ENCODE measurements around the gene ATP11A.
"Not testable (repeated sequence)": the region's sequence is repeated elsewhere in the genome, so short reads cannot be mapped to it uniquely, and the experiment has no call there.

The ATP11A gene

GRCh38 chr13:112793545-112794445 lies 104.0 kb downstream of the ATP11A start:
- Histone ChIP-seq H3K9me3 (ENCODE audit: control insufficient read depth, low read length) (no peaks in the 10 kb centered on the region), H3K27me3 (replicated peaks; ENCODE audit: control insufficient read depth, insufficient read depth, low read length, poor library complexity, severe bottlenecking) (no peaks in the 10 kb centered on the region), H3K4me3 (ENCODE audit: insufficient read depth, low read depth, low read length, poor library complexity, severe bottlenecking) (no peak overlapping the region), H3K27ac (ENCODE audit: insufficient read depth, low read length, poor library complexity, severe bottlenecking) (no peak overlapping the region), H3K36me3 (ENCODE audit: control insufficient read depth, insufficient read depth, low read length) (peaks cover 8% of the 10 kb centered on the region), H3K4me1 (ENCODE audit: control insufficient read depth, insufficient read depth, low read length, poor library complexity, severe bottlenecking) (no peaks in the 10 kb centered on the region)
- no peak for DNase-seq

- Histone ChIP-seq H3K4me1 (ENCODE audit: control insufficient read depth, insufficient read depth, low read length, poor library complexity, severe bottlenecking) (no peaks in the 10 kb centered on the region), H3K4me3 (ENCODE audit: insufficient read depth, low read depth, low read length, poor library complexity, severe bottlenecking) (no peak overlapping the region)
Measured at GRCh38 chr13:112795277-112795676, 105.4 kb downstream of the ATP11A start.

GRCh38 chr13:112796190-112796915 lies 106.5 kb downstream of the ATP11A start:
- no peaks in the 10 kb centered on the region for H3K36me3 ChIP-seq (ENCODE audit: control insufficient read depth, insufficient read depth, low read length)
- no peaks in the 10 kb centered on the region for H3K9me3 ChIP-seq (ENCODE audit: control insufficient read depth, low read length)
- H3K4me1 ChIP-seq (ENCODE audit: control insufficient read depth, insufficient read depth, low read length, poor library complexity, severe bottlenecking): no peaks in the 10 kb centered on the region
- no peak overlapping the region for H3K27ac ChIP-seq (ENCODE audit: insufficient read depth, low read length, poor library complexity, severe bottlenecking)
- H3K27me3 ChIP-seq (replicated peaks; ENCODE audit: control insufficient read depth, insufficient read depth, low read length, poor library complexity, severe bottlenecking): no peaks in the 10 kb centered on the region
- no peak for DNase-seq
- H3K4me3 ChIP-seq (ENCODE audit: insufficient read depth, low read depth, low read length, poor library complexity, severe bottlenecking): no peak overlapping the region

More at GRCh38 chr13:112795277-112795676, 105.4 kb downstream of the ATP11A start:
- Histone ChIP-seq H3K9me3 (ENCODE audit: control insufficient read depth, low read length) (no peaks in the 10 kb centered on the region), H3K36me3 (ENCODE audit: control insufficient read depth, insufficient read depth, low read length) (no peaks in the 10 kb centered on the region), H3K27ac (ENCODE audit: insufficient read depth, low read length, poor library complexity, severe bottlenecking) (no peak overlapping the region), H3K27me3 (replicated peaks; ENCODE audit: control insufficient read depth, insufficient read depth, low read length, poor library complexity, severe bottlenecking) (no peaks in the 10 kb centered on the region)
- no peak for DNase-seq

DNA sequence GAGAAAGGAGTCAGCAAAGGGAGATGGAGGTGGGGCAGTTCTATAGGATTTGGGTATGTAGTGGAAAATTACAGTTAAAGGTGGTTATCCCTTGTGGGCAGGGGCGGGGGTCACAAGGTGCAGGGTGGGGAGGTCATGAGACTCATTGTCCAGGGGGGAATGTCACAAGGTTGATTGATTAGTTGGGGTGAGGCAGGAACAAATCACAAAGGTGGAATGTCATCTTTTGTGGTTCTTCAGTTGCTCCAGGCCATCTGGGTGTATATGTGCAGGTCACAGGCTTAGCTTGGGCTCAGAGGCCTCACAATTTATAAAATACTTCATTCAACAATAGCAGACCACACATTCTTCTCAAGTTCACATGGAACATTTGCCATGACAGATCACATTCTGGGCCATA lies 109.6 kb downstream of the ATP11A start:
- Histone ChIP-seq H3K9me3 (ENCODE audit: control insufficient read depth, low read length) (no peaks in the 10 kb centered on the region), H3K27me3 (replicated peaks; ENCODE audit: control insufficient read depth, insufficient read depth, low read length, poor library complexity, severe bottlenecking) (no peaks in the 10 kb centered on the region), H3K27ac (ENCODE audit: insufficient read depth, low read length, poor library complexity, severe bottlenecking) (no peak overlapping the region), H3K4me1 (ENCODE audit: control insufficient read depth, insufficient read depth, low read length, poor library complexity, severe bottlenecking) (no peaks in the 10 kb centered on the region), H3K4me3 (ENCODE audit: insufficient read depth, low read depth, low read length, poor library complexity, severe bottlenecking) (no peak overlapping the region), H3K36me3 (ENCODE audit: control insufficient read depth, insufficient read depth, low read length) (no peaks in the 10 kb centered on the region)
- DNase-seq: no peak

DNA sequence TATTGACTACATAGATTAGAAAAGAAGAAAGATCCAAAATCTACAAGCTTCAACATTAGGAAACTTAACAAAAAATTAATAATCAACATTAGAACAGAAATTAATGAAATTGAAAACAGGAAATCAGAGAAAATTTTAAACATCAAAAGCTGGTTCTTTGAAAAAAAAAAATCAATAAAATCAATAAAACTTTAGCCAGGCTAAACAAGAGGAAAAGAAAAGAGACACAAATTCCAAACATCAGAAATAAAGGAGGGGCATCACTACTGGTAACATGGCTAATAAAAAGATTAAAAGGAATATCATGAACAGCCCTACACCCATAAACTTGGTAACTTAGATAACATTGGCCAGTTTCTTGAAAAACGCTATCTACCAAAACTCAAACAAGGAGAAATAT lies 110.2 kb downstream of the ATP11A start:
- Histone ChIP-seq H3K27ac (ENCODE audit: insufficient read depth, low read length, poor library complexity, severe bottlenecking) (no peak overlapping the region), H3K4me1 (ENCODE audit: control insufficient read depth, insufficient read depth, low read length, poor library complexity, severe bottlenecking) (no peaks in the 10 kb centered on the region), H3K27me3 (replicated peaks; ENCODE audit: control insufficient read depth, insufficient read depth, low read length, poor library complexity, severe bottlenecking) (no peaks in the 10 kb centered on the region), H3K4me3 (ENCODE audit: insufficient read depth, low read depth, low read length, poor library complexity, severe bottlenecking) (no peak overlapping the region), H3K9me3 (ENCODE audit: control insufficient read depth, low read length) (no peaks in the 10 kb centered on the region), H3K36me3 (ENCODE audit: control insufficient read depth, insufficient read depth, low read length) (no peaks in the 10 kb centered on the region)
- no peak for DNase-seq

GRCh38 chr13:112800807-112801206 lies 111.0 kb downstream of the ATP11A start:
- not testable (repeated sequence) for H3K27me3 ChIP-seq (replicated peaks; ENCODE audit: control insufficient read depth, insufficient read depth, low read length, poor library complexity, severe bottlenecking)

DNA sequence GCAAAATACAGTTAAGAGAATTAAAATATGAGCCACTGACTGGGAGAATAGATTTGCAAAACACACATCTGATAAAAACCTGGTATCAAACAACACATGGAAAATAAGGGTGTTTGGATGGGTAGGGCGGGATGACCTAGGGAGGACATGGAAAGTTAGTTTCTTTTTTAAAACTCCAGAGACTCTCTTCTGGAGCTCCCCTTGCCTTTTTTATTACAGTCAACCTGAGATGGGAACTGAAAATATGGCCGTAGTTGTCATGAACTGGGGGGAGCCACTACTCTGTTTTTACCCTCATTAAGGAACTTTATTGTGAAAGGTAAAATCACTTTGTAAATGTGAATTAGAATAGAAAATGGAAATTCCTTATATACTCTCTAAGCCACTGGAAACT lies 113.0 kb downstream of the ATP11A start:
- H3K9me3 ChIP-seq (ENCODE audit: control insufficient read depth, low read length): no peaks in the 10 kb centered on the region
- H3K27ac ChIP-seq (ENCODE audit: insufficient read depth, low read length, poor library complexity, severe bottlenecking): no peak overlapping the region
- H3K27me3 ChIP-seq (replicated peaks; ENCODE audit: control insufficient read depth, insufficient read depth, low read length, poor library complexity, severe bottlenecking): no peaks in the 10 kb centered on the region
- H3K4me3 ChIP-seq (ENCODE audit: insufficient read depth, low read depth, low read length, poor library complexity, severe bottlenecking): no peak overlapping the region
- DNase-seq: no peak
- H3K36me3 ChIP-seq (ENCODE audit: control insufficient read depth, insufficient read depth, low read length): no peaks in the 10 kb centered on the region
- no peaks in the 10 kb centered on the region for H3K4me1 ChIP-seq (ENCODE audit: control insufficient read depth, insufficient read depth, low read length, poor library complexity, severe bottlenecking)

More at GRCh38 chr13:112800807-112801206, 111.0 kb downstream of the ATP11A start:
- not testable (repeated sequence) for H3K9me3 ChIP-seq (ENCODE audit: control insufficient read depth, low read length); DNase-seq; H3K4me1 ChIP-seq (ENCODE audit: control insufficient read depth, insufficient read depth, low read length, poor library complexity, severe bottlenecking); H3K36me3 ChIP-seq (ENCODE audit: control insufficient read depth, insufficient read depth, low read length); H3K4me3 ChIP-seq (ENCODE audit: insufficient read depth, low read depth, low read length, poor library complexity, severe bottlenecking); H3K27ac ChIP-seq (ENCODE audit: insufficient read depth, low read length, poor library complexity, severe bottlenecking)

GRCh38 chr13:112803422-112803821 lies 113.6 kb downstream of the ATP11A start:
- DNase-seq: no peak
- Histone ChIP-seq H3K36me3 (ENCODE audit: control insufficient read depth, insufficient read depth, low read length) (no peaks in the 10 kb centered on the region), H3K4me3 (ENCODE audit: insufficient read depth, low read depth, low read length, poor library complexity, severe bottlenecking) (no peak overlapping the region), H3K9me3 (ENCODE audit: control insufficient read depth, low read length) (no peaks in the 10 kb centered on the region), H3K27me3 (replicated peaks; ENCODE audit: control insufficient read depth, insufficient read depth, low read length, poor library complexity, severe bottlenecking) (no peaks in the 10 kb centered on the region), H3K4me1 (ENCODE audit: control insufficient read depth, insufficient read depth, low read length, poor library complexity, severe bottlenecking) (no peaks in the 10 kb centered on the region), H3K27ac (ENCODE audit: insufficient read depth, low read length, poor library complexity, severe bottlenecking) (no peak overlapping the region)

GRCh38 chr13:112804374-112804773 lies 114.5 kb downstream of the ATP11A start:
- Histone ChIP-seq H3K27ac (ENCODE audit: insufficient read depth, low read length, poor library complexity, severe bottlenecking) (no peak overlapping the region), H3K27me3 (replicated peaks; ENCODE audit: control insufficient read depth, insufficient read depth, low read length, poor library complexity, severe bottlenecking) (no peaks in the 10 kb centered on the region), H3K4me3 (ENCODE audit: insufficient read depth, low read depth, low read length, poor library complexity, severe bottlenecking) (no peak overlapping the region), H3K4me1 (ENCODE audit: control insufficient read depth, insufficient read depth, low read length, poor library complexity, severe bottlenecking) (no peaks in the 10 kb centered on the region), H3K9me3 (ENCODE audit: control insufficient read depth, low read length) (no peaks in the 10 kb centered on the region), H3K36me3 (ENCODE audit: control insufficient read depth, insufficient read depth, low read length) (peaks cover 6% of the 10 kb centered on the region)
- no peak for DNase-seq
